LNCAP (cell line): ENCODE measurements around the gene HDAC7.

Source experiments
- CTCF ChIP-seq: fragments of 450-650 bp; IDR thresholded peaks from 2 replicates; pipeline ENCODE4 v1.5.1; 2017; ENCODE audit warnings: mild to moderate bottlenecking

The HDAC7 gene

GRCh38 chr12:47819896-47820630, at the start of gene HDAC7:
Gene HDAC7, minus strand, starts transcription at chr12:47819903. Its CDS starts 118 bp downstream, at chr12:47819785.
- TF ChIP-seq CTCF, result no peak; the same call in 1 of the 2 replicates

GRCh38 chr12:47868552-47869031, 48.9 kb upstream of the HDAC7 start:
- no peak for TF ChIP-seq CTCF

GRCh38 chr12:47868041-47868440, 48.3 kb upstream of the HDAC7 start:
- TF ChIP-seq CTCF, result no peak

GRCh38 chr12:47867495-47867941, 47.8 kb upstream of the HDAC7 start:
- TF ChIP-seq CTCF, result no peak

GRCh38 chr12:47864646-47865235, 45.0 kb upstream of the HDAC7 start:
- TF ChIP-seq CTCF, result no peak

GRCh38 chr12:47863985-47864384, 44.3 kb upstream of the HDAC7 start:
- no peak for TF ChIP-seq CTCF

- TF ChIP-seq CTCF, result no peak
Measured at GRCh38 chr12:47863467-47863866, 43.8 kb upstream of the HDAC7 start.
